SK-N-MC (cell line): ENCODE measurements around the gene SLC1A3.

Experiments used
- EZH2 ChIP-seq: fragments of 200-600 bp; sonication (generic); IDR thresholded peaks from one replicate; pipeline ENCODE4 v1.6.1; 2017; ENCODE audit warnings: antibody characterized with exemption
- FOXP2 ChIP-seq: optimal IDR thresholded peaks from 2 replicates; pipeline ENCODE3; 2011; ENCODE audit warnings: mild to moderate bottlenecking, moderate library complexity; ENCODE audit not compliant: insufficient read depth; ENCODE audit errors: extremely low read length, control extremely low read depth
- POLR2AphosphoS5 ChIP-seq: IDR thresholded peaks from 2 replicates; pipeline ENCODE4 v1.6.1; 2012; ENCODE audit warnings: mild to moderate bottlenecking, low read depth, low read length, borderline replicate concordance

DNA sequence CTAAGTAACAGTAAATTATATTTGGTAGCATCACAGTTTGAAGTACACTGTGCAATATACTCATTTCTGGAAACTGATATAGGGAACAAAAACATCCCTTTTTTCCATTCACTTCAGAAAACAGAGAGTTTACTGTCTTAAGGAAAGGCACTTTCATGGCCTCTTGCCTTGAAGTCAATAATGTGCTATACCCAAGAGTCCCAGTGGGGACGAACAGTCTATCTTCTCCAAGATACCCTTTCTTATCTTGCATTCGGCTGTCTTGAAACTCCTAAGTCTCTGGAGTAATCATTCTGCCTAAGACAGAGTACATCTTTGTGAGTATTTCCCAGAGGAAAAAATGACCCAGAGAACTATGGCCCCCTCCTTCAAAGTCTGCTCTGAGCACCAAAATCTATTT is 107.1 kb downstream of the SLC1A3 start:
- TF ChIP-seq POLR2AphosphoS5, result no peak
- TF ChIP-seq EZH2, result no peak
- TF ChIP-seq FOXP2, result no peak
